OCI-LY1 (cell line): Measurements from ENCODE around the gene TEAD1.

Experiments used
- H2AFZ ChIP-seq: fragments of 200-600 bp; sonication (generic), shearing (Covaris generic); 2 replicates; pipeline ENCODE4 v1.6.0; 2014; ENCODE audit warnings: antibody characterized with exemption, mild to moderate bottlenecking, low read length
- H3F3A ChIP-seq: fragments of 200-600 bp; sonication (generic), shearing (Covaris generic); 2 replicates; pipeline ENCODE4 v1.6.0; 2014; ENCODE audit warnings: mild to moderate bottlenecking, antibody characterized with exemption, low read length, moderate library complexity; ENCODE audit not compliant: insufficient read depth
- H3K27ac ChIP-seq: fragments of 200-600 bp; sonication (generic); 2 replicates; pipeline ENCODE4 v1.5.1; 2014; ENCODE audit warnings: low read length, mixed run types, mild to moderate bottlenecking, low read depth; ENCODE audit not compliant: poor library complexity, severe bottlenecking
- H3K27me3 ChIP-seq: fragments of 200-600 bp; sonication (generic); 2 replicates; pipeline ENCODE4 v1.6.0; 2014; ENCODE audit warnings: antibody characterized with exemption, mild to moderate bottlenecking, low read length, moderate library complexity; ENCODE audit not compliant: insufficient read depth
- H3K36me3 ChIP-seq: fragments of 200-600 bp; sonication (generic); 2 replicates; pipeline ENCODE4 v1.6.1; 2014; ENCODE audit warnings: mild to moderate bottlenecking, antibody characterized with exemption, low read length, moderate library complexity, mixed read lengths; ENCODE audit not compliant: insufficient read depth
- H3K4me1 ChIP-seq: fragments of 200-600 bp; sonication (generic); 2 replicates; pipeline ENCODE4 v1.5.1; 2014; ENCODE audit warnings: mild to moderate bottlenecking, low read length, moderate library complexity; ENCODE audit not compliant: insufficient read depth, severe bottlenecking
- H3K4me2 ChIP-seq: fragments of 200-600 bp; sonication (generic), shearing (Covaris generic); 2 replicates; pipeline ENCODE4 v1.6.1; 2014; ENCODE audit warnings: low read length
- H3K4me3 ChIP-seq: fragments of 200-600 bp; sonication (generic); 2 replicates; pipeline ENCODE4 v1.5.1; 2014; ENCODE audit warnings: low read length, low read depth, mild to moderate bottlenecking, mixed read lengths; ENCODE audit not compliant: poor library complexity, severe bottlenecking
- H3K79me2 ChIP-seq: fragments of 200-600 bp; shearing (Covaris generic); 2 replicates; pipeline ENCODE4 v1.6.1; 2016; ENCODE audit warnings: mixed run types, low read length, mixed read lengths; ENCODE audit not compliant: insufficient read depth
- H3K9ac ChIP-seq: fragments of 200-600 bp; sonication (generic), shearing (Covaris generic); 2 replicates; pipeline ENCODE4 v1.6.1; 2014; ENCODE audit warnings: mild to moderate bottlenecking, low read length, mixed read lengths
- H3K9me2 ChIP-seq: fragments of 200-600 bp; sonication (generic), shearing (Covaris generic); 2 replicates; pipeline ENCODE4 v1.6.1; 2014; ENCODE audit warnings: low read depth, mild to moderate bottlenecking, low read length, mixed read lengths
- H3K9me3 ChIP-seq: fragments of 200-600 bp; shearing (Covaris generic); 2 replicates; pipeline ENCODE4 v1.6.1; 2014; ENCODE audit warnings: low read length, mixed read lengths
- H4K20me1 ChIP-seq: fragments of 200-600 bp; sonication (generic), shearing (Covaris generic); 2 replicates; pipeline ENCODE4 v1.6.0; 2016; ENCODE audit warnings: mild to moderate bottlenecking, low read length; ENCODE audit not compliant: insufficient read depth
- CTCF ChIP-seq: fragments of 200-600 bp; sonication (generic), shearing (Covaris generic); IDR thresholded peaks from 2 replicates; pipeline ENCODE4 v1.5.1; 2017; ENCODE audit warnings: mild to moderate bottlenecking, antibody characterized with exemption, low read length, moderate library complexity, mixed read lengths
- EZH2 ChIP-seq: fragments of 200-600 bp; sonication (generic), shearing (Covaris generic); IDR thresholded peaks from 2 replicates; pipeline ENCODE4 v1.8.0; 2017; ENCODE audit warnings: borderline replicate concordance, mixed run types, mild to moderate bottlenecking, antibody characterized with exemption, low read length, moderate library complexity, mixed read lengths

TEAD1 gene

DNA sequence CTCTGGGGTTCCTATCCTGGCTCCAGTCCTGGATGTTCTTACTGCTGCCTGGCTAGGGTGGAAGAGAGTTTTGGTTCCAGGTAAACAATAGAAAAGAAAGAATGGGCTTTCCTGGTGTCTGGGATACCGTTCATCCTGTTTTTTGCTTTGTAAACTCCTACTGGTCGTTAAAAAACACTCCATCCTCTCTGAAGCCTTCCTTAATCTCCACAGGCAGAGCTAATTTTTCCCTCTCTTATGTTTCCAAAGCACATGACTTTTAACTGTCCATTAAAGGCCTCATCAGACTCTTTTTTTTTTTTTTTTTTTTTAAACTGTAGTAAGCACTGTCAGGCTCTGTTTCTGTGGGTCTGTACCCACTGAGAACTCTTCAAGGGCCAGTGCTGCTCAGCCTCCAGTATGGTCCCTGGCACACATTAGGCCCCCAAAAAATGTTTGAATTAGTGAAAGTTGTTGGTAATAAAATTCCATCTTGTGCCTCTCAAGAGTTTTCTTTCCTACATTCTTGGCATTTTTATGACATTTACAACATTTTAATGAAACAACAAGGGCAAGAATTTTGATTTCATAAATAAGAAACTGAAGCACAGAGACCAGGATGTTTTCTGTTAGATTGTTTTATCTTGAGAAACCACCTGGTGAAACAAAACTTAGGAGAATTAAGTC lies 104.2 kb downstream of the TEAD1 start:
- no peaks in the 10 kb centered on the region for H3F3A ChIP-seq
- H3K27me3 ChIP-seq = no peaks in the 10 kb centered on the region
- no peak overlapping the region for H3K4me2 ChIP-seq
- no peaks in the 10 kb centered on the region for H4K20me1 ChIP-seq
- H2AFZ ChIP-seq = no peak overlapping the region
- H3K4me3 ChIP-seq = no peak overlapping the region
- H3K9me3 ChIP-seq = no peaks in the 10 kb centered on the region
- no peak overlapping the region for H3K9ac ChIP-seq
- H3K36me3 ChIP-seq = no peaks in the 10 kb centered on the region
- H3K79me2 ChIP-seq = no peaks in the 10 kb centered on the region
- no peak overlapping the region for H3K27ac ChIP-seq
- TF ChIP-seq EZH2 (no peak), CTCF (no peak)
- H3K9me2 ChIP-seq = no peaks in the 10 kb centered on the region
- H3K4me1 ChIP-seq = no peaks in the 10 kb centered on the region

DNA sequence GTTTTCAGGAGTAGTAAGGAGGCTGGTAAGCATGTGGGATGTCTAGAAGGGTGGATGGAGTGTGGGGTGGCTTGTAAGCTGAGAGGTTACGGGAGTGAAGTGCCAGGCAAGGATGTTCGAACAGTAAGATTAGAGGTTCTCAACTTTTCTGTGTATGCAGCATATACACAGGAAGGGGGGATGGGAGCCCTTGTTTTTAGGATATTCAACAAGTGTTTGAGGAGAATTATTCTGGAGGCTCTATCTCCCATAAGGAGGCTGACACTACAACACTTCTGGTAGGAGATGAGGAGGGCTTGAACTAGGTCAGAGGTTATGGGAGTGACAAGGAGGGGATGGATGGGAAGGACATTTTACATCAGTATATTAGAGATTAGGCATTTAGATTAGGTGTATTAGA lies 109.5 kb downstream of the TEAD1 start:
- no peak overlapping the region for H3K4me2 ChIP-seq
- H3K36me3 ChIP-seq = no peaks in the 10 kb centered on the region
- H3K79me2 ChIP-seq = no peaks in the 10 kb centered on the region
- H3K4me3 ChIP-seq = no peak overlapping the region
- no peak overlapping the region for H3K9ac ChIP-seq
- H3K4me1 ChIP-seq = no peaks in the 10 kb centered on the region
- TF ChIP-seq CTCF (no peak), EZH2 (no peak)
- no peaks in the 10 kb centered on the region for H4K20me1 ChIP-seq
- no peaks in the 10 kb centered on the region for H3K9me2 ChIP-seq
- H2AFZ ChIP-seq = no peak overlapping the region
- no peak overlapping the region for H3K27ac ChIP-seq
- no peaks in the 10 kb centered on the region for H3F3A ChIP-seq
- H3K27me3 ChIP-seq = no peaks in the 10 kb centered on the region
- H3K9me3 ChIP-seq = no peaks in the 10 kb centered on the region

GRCh38 chr11:12784445-12784844 lies 110.2 kb downstream of the TEAD1 start:
- Histone ChIP-seq H3K36me3 (no peaks in the 10 kb centered on the region), H3K79me2 (no peaks in the 10 kb centered on the region), H3K9me2 (no peaks in the 10 kb centered on the region), H3K9me3 (no peaks in the 10 kb centered on the region), H3K4me1 (no peaks in the 10 kb centered on the region), H4K20me1 (no peaks in the 10 kb centered on the region), H3F3A (no peaks in the 10 kb centered on the region), H3K4me3 (no peak overlapping the region), H3K4me2 (no peak overlapping the region), H3K27ac (no peak overlapping the region), H2AFZ (no peak overlapping the region), H3K27me3 (no peaks in the 10 kb centered on the region), H3K9ac (no peak overlapping the region)
- TF ChIP-seq EZH2 (no peak), CTCF (no peak)
